Thymus (tissue), 14 donors: Measurements from ENCODE around the gene SLC1A7. TPM values are rescaled to one million over a fixed set of nuclear protein-coding genes. Genes with fewer than 3 reads are reported as not detected.
"Not testable (repeated sequence)": the region's sequence is repeated elsewhere in the genome, so short reads cannot be mapped to it uniquely, and the experiment has no call there.

Experiments used
- DNase-seq, 9 donors: peaks; one replicate each; pipeline ENCODE4 v3.0.0-alpha.2; 2013; ENCODE audit warnings: low spot score in 9 of 9, low read depth in 6 of 9, missing footprints in 1 of 9
- H3K27ac ChIP-seq, 2 donors: one replicate each; pipeline ENCODE4 v1.5.1; 2013; ENCODE audit warnings: control low read depth in 1 of 2, low read depth in 1 of 2, low read length in 1 of 2, mild to moderate bottlenecking in 1 of 2, moderate library complexity in 1 of 2
- H3K27me3 ChIP-seq, 2 donors: one replicate each; pipeline ENCODE4 v1.5.1; 2013; ENCODE audit warnings: low read length in 1 of 2; ENCODE audit not compliant: control insufficient read depth in 2 of 2, insufficient read depth in 1 of 2
- H3K36me3 ChIP-seq, 2 donors: one replicate each; pipeline ENCODE4 v1.5.1; 2013; ENCODE audit warnings: low read length in 1 of 2, mild to moderate bottlenecking in 1 of 2, moderate library complexity in 1 of 2; ENCODE audit not compliant: control insufficient read depth in 2 of 2, insufficient read depth in 2 of 2
- H3K4me1 ChIP-seq, 2 donors: one replicate each; pipeline ENCODE4 v1.5.1; 2013; ENCODE audit warnings: low read length in 2 of 2; ENCODE audit not compliant: control insufficient read depth in 2 of 2, insufficient read depth in 2 of 2
- H3K4me3 ChIP-seq, 2 donors: one replicate each; pipeline ENCODE4 v1.5.1; 2013; ENCODE audit warnings: low read length in 2 of 2, control low read depth in 1 of 2, mild to moderate bottlenecking in 1 of 2
- H3K9me3 ChIP-seq, 2 donors: one replicate each; pipeline ENCODE4 v1.5.1; 2013; ENCODE audit warnings: low read length in 1 of 2, mild to moderate bottlenecking in 1 of 2; ENCODE audit not compliant: control insufficient read depth in 2 of 2, insufficient read depth in 1 of 2
- WGBS: extraction: QIAGEN DNeasy Blood & Tissue Kit; methylation state at CpG from one replicate; pipeline ENCODE4 v1.1.7; 2013; 5-methylcytosine and 5-hydroxymethylcytosine counted together
- long read RNA-seq, 10 donors: transcript quantifications; one replicate each; lab custom pipeline, GENCODE V29; 2026
- polyA plus RNA-seq: library from polyadenylated mRNA; stranded (reverse); fragments of 200-250 nt; gene quantifications from one replicate; pipeline ENCODE4 v1.2.3, GENCODE V29; 2013
- total RNA-seq: library from RNA; stranded (reverse); fragments of 120-200 nt; gene quantifications from one replicate; pipeline ENCODE4 v1.2.4, GENCODE V29; 2013
- donor health status: healthy.

SLC1A7 gene
- total RNA-seq (under 0.01 TPM), polyA plus RNA-seq (0.07 TPM)
- long read RNA-seq, donor 1: 0 reads
- long read RNA-seq, donor 2: 0 reads
- long read RNA-seq, donor 3: 0 reads
- long read RNA-seq, donor 4: 0 reads
- long read RNA-seq, donor 5: 0 reads
- long read RNA-seq, donor 6: 0 reads
- long read RNA-seq, donor 7: 0 reads
- long read RNA-seq, donor 8: 0 reads
- long read RNA-seq, donor 9: 0 reads
- long read RNA-seq, donor 10: 0 reads

DNA sequence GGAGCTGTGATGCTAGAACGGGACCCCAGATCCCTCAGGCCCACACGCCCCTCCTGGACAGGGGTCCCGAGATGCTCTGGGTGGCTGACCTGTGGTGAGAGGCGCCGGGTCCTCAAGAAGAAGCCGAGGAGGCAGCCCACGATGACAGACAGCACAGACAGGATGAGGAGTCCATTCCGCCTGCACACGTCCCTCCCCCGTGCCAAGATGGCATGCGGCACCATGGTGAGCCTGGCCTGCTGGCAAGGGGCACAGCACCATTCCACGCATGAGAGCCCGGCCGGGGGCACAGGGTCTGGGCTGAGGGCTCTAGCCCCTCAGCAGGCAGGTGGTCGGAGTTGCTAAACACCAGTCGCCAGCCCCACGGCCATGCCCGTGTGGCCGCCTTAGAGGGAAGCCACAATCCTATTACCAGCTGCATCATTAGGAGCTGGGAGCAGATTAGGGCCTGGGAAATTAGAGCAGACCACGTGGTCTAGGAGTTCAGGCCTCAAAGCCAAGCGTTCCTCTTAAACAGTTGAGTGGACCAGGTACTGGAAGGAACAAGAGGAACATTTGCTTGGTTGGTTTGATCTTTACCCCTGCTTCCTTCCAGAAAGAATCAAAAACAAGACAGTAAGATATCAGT, at the start of gene SLC1A7:
Gene SLC1A7, minus strand, starts transcription at position 413 of the 628 bp plus-strand sequence. Its CDS starts 189 bp downstream, at position 224.
- DNase-seq: no peak
- WGBS: 97% methylated on average over 21 of the region's 21 CpGs
- H3K9me3 ChIP-seq: peaks cover 0 to 3% of the 10 kb centered on the region in 2 donors

DNA sequence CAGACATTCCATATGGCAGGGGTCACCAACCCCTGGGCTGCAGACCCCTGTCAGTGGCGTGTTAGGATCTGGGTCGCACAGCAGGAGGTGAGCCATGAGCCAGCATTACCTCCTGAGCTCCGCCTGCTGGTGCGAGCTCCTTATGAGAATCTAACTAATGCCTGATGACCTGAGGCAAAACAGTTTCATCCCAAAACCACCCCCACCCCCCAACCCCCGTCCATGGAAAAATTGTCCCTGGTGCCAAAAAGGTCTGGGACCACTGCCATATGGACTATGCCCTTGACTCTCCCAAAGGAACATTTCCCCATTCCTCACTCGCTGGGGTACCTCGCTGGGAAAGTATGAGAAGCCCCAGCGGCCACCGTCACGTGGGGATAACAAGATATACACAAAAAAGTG, 47.8 kb upstream of the SLC1A7 start:
- DNase-seq: no peak
- WGBS: 94% methylated on average over 10 of the region's 10 CpGs

More for the DNA sequence above, at the start of gene SLC1A7:
- no peaks in the 10 kb centered on the region for H3K27me3 ChIP-seq
- peaks cover 3 to 9% of the 10 kb centered on the region in 2 donors for H3K4me1 ChIP-seq
- H3K27ac ChIP-seq: no peak within 1 kb of the TSS
- H3K4me3 ChIP-seq: no peak within 1 kb of the TSS
- H3K36me3 ChIP-seq: no peaks in the 10 kb centered on the region

DNA sequence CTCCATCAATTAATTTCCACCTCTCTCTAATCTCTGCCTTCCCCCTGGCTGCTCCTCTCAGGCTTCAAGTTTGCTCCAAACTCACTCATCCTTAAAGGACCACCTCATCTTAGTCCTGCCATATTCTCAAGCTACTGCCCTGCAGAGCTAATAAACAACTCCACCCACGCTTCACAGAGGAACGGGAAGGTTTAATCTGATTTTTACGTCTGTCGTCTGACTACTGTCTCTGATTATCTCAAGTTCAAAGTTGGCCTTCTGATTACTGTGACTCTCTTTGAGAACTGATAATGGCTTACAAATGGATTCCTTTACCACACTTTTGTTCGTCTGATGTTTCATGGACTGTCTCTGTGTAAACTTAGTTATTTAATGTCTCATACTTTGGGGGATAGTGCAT, 46.6 kb upstream of the SLC1A7 start:
- no peaks in the 10 kb centered on the region for H3K36me3 ChIP-seq
- DNase-seq: no peak
- no peaks in the 10 kb centered on the region for H3K4me1 ChIP-seq
- WGBS: 96% methylated on average over 5 of the region's 5 CpGs
- no peaks in the 10 kb centered on the region for H3K9me3 ChIP-seq
- H3K27ac ChIP-seq: no peak overlapping the region
- H3K27me3 ChIP-seq: peaks cover 0 to 2% of the 10 kb centered on the region in 2 donors
- no peak overlapping the region for H3K4me3 ChIP-seq

More for the DNA sequence above, 47.8 kb upstream of the SLC1A7 start:
- no peaks in the 10 kb centered on the region for H3K36me3 ChIP-seq
- H3K27me3 ChIP-seq: peaks cover 0 to 2% of the 10 kb centered on the region in 2 donors
- H3K27ac ChIP-seq: no peak overlapping the region
- H3K9me3 ChIP-seq: no peaks in the 10 kb centered on the region
- no peak overlapping the region for H3K4me3 ChIP-seq
- H3K4me1 ChIP-seq: no peaks in the 10 kb centered on the region

DNA sequence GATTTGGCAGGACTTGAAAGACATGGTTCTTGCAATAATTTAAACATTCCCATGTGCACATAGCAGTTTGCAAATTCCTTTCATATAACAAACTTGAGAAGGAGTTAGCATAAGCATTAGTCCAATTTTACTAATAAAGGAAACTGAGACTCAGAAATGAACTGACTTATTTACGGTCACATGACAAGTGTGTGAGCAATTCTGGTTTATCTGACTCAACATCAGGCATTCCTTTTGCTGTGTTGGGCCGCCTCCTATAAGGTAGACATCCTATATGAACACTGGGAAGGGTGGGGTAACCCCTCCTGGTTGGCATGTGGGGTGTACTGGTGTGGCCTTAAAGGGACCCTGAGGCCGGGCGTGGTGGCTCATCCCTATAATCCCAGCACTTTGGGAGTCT, 45.7 kb upstream of the SLC1A7 start:
- H3K27me3 ChIP-seq: peaks cover 0 to 2% of the 10 kb centered on the region in 2 donors
- no peak overlapping the region for H3K4me3 ChIP-seq
- H3K27ac ChIP-seq: no peak overlapping the region
- no peak for DNase-seq
- H3K36me3 ChIP-seq: no peaks in the 10 kb centered on the region
- no peaks in the 10 kb centered on the region for H3K9me3 ChIP-seq
- no peaks in the 10 kb centered on the region for H3K4me1 ChIP-seq
- 96% methylated on average over 4 of the region's 4 CpGs for WGBS

DNA sequence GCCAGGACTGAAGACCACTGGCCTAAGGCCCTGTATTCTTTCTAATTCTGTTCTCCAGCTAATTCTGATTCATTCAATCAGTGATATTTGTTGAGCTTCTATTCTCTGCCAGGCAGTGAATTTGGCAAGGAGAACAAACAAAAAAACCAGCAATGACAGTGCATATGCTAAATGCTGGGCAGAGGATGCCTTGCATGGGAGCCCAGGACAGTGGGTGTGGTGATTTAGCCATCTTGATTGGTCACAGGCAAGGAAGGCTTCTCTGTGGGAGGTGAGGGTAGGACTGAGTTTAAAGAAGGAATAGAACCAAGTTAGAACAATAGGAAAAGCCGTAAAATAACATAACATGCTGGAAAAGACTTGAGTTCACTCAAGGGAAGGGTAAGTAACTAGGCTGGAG, 45.0 kb upstream of the SLC1A7 start:
- Histone ChIP-seq H3K27me3 (peaks cover 0 to 2% of the 10 kb centered on the region in 2 donors), H3K4me3 (no peak overlapping the region), H3K27ac (no peak overlapping the region), H3K9me3 (no peaks in the 10 kb centered on the region), H3K4me1 (no peaks in the 10 kb centered on the region), H3K36me3 (no peaks in the 10 kb centered on the region)
- WGBS: 96% methylated on average over 1 of the region's 1 CpG
- no peak for DNase-seq

DNA sequence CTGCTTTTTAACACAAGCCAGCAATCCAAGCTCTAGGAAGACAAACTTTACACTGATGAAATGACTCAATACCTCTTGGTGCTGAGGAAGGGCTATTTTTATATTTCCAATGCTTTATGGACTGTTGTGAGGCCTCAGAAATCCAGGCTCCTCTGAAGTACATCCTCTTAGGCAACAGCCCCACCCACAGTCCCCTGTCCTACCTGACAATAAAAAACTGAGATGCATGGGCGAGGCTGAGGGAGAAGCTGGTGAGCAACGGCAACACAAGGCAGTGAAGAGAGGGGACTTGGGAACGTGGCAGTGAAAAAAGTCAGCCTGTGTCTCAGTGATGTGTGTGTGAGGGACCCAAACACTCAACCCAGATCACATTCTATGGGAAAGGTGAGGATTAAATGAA, 44.1 kb upstream of the SLC1A7 start:
- no peaks in the 10 kb centered on the region for H3K36me3 ChIP-seq
- 92% methylated on average over 3 of the region's 3 CpGs for WGBS
- H3K27ac ChIP-seq: no peak overlapping the region
- H3K4me1 ChIP-seq: no peaks in the 10 kb centered on the region
- H3K4me3 ChIP-seq: no peak overlapping the region
- peaks cover 0 to 2% of the 10 kb centered on the region in 2 donors for H3K27me3 ChIP-seq
- no peak for DNase-seq
- H3K9me3 ChIP-seq: no peaks in the 10 kb centered on the region

DNA sequence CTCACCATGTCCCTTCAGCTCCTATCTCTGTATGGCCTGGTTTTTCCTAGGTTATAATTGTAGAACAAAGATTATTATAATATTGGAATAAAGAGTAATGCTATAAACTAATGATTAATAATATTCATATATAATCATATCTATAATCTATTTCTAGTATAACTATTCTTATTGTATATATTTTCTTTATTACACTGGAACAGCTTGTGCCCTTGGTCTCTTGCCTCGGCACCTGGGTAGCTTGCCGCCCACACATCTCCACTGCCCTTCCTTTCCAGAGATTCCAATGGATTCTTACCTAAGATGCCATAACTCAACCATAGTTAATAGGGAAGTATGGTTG, 43.5 kb upstream of the SLC1A7 start:
- 96% methylated on average over 2 of the region's 2 CpGs for WGBS
- not testable (repeated sequence) for H3K4me3 ChIP-seq, H3K4me1 ChIP-seq, H3K27me3 ChIP-seq, H3K9me3 ChIP-seq, H3K27ac ChIP-seq, H3K36me3 ChIP-seq, DNase-seq

DNA sequence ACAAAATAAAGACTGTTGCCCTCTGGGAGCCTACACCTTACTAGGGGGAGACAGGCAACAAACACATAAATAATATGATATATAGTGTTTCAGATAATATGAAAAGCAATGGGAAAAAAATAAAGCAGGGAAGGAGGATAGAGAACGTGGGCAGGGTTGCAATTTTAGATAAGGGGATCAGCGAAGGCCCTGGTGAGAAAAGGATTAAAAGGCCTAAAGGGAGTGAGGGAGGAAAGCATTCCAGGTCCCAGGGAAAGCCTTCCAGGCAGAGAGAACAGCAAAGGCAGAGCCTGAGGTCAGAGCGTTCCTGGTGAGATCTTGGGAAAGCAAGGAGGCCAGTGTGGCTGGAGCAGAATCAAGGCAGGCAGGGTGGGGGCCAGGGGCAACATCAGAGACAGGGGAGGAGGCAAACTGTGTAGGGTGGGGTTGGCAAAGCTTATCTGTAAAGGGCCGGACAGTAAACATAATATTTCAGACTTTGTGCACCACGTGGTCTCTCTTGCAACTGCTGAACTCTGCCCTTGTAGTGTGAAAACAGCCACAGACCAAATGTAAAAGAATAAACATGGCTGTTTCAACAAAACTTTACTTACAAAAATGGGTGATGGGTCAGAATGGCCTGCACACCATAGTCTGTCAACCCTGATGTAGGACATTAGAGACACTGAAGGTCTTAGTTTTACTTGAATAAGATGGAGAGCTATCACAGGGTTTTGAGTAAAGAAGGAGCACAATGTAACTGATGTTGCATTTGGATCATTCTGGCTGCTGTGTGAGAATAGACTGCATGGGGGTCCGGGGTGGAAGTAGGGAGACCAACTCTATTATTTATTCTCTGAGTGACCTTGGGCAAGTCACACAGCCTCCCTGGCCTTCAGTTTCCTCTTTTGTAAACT, 40.9 kb upstream of the SLC1A7 start:
- Histone ChIP-seq H3K27ac (no peak overlapping the region), H3K4me3 (no peak overlapping the region), H3K4me1 (no peaks in the 10 kb centered on the region), H3K36me3 (no peaks in the 10 kb centered on the region), H3K27me3 (peaks cover 0 to 6% of the 10 kb centered on the region in 2 donors), H3K9me3 (no peaks in the 10 kb centered on the region)
- 93% methylated on average over 6 of the region's 6 CpGs for WGBS
- no peak for DNase-seq

DNA sequence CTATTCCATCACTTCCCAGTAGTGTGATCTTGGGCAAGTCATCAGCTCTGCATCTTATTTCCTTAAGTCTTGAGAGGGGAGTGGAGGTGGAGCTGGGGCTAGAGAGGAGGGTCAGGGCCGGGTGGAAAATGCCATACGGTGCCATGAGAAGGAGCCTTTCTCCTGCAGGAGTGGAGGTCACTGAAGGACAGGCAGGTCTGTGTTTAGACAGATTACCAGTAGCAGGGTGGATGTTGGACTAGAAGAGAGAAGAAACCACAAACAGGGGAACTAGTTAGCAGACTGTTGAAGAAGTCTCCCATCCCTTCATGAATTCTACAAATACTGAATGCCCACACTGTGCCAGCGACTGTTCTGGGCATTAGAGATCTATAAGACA, 40.3 kb upstream of the SLC1A7 start:
- Histone ChIP-seq H3K27me3 (peaks cover 0 to 6% of the 10 kb centered on the region in 2 donors), H3K27ac (no peak overlapping the region), H3K4me1 (no peaks in the 10 kb centered on the region), H3K9me3 (no peaks in the 10 kb centered on the region), H3K4me3 (no peak overlapping the region), H3K36me3 (no peaks in the 10 kb centered on the region)
- DNase-seq: no peak
- WGBS: 87% methylated on average over 3 of the region's 3 CpGs
